ENCODE results near the gene RGS5.

GRCh38 chr1:163205513-163205912 is 2.8 kb upstream of the RGS5 start:
- TF ChIP-seq SUZ12 (IDR thresholded peaks at IDR 0.05; ENCODE audit: extremely low read depth, insufficient read depth, insufficient read length) (no peak), YY1 (IDR thresholded peaks at IDR 0.05; ENCODE audit: insufficient read depth, insufficient read length) (no peak)

Measured in NT2/D1 (cell line).